ENCODE results near the gene ODAM. TPM values are rescaled to one million over a fixed set of nuclear protein-coding genes. Genes with fewer than 3 reads are reported as not detected.

Gene ODAM
- total RNA-seq, 4 donors from 2014 or later = not detected

DNA sequence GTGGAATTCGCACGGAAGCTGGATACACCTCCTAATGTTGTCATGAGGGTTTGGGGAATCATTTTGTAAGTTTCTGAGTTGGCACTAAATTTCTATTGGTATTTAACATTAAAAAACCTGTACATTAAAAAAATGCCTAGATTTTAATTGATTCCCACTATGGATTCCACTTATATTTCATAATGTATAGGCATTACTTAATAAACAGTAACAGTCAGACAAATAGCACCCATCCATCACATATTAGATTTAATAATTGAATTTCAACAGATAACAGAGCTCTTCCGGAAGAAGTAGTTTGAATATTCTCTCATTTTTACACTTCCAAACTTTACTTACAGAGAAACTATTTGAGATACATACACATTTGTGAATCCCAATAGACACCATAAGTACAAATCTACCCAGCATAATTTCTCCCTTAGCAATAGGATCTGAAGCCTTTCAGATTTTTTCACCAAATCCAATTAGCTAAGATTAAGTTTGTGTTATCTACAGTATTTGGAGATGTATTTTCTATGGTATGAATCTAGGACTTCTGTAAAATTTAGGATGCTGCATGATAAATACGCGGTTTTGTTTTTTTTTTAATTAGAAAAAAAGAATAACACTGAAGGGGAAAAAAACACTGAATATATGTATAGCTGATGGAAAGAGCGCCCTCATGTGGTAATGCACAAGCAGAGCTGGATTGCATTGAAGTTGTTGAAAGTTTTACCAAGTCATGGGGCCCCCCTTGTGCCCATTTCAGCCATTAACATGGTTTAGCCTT lies 12.2 kb upstream of the ODAM start:
- DNase-seq = no peak
- Histone ChIP-seq H3K27me3 (peaks cover 0 to 21% (median 0%) of the 10 kb centered on the region in 4 donors), H3K27ac (no peak overlapping the region), H3K4me1 (no peaks in the 10 kb centered on the region), H3K9me3 (no peaks in the 10 kb centered on the region), H3K4me3 (no peak overlapping the region), H3K36me3 (no peaks in the 10 kb centered on the region)
- 41 to 42% methylated on average over 6 of the region's 6 CpGs for WGBS, 2 donors
- intact Hi-C loops (cut with DNase I) = no loop called here
- TF ChIP-seq, protein P1, sequence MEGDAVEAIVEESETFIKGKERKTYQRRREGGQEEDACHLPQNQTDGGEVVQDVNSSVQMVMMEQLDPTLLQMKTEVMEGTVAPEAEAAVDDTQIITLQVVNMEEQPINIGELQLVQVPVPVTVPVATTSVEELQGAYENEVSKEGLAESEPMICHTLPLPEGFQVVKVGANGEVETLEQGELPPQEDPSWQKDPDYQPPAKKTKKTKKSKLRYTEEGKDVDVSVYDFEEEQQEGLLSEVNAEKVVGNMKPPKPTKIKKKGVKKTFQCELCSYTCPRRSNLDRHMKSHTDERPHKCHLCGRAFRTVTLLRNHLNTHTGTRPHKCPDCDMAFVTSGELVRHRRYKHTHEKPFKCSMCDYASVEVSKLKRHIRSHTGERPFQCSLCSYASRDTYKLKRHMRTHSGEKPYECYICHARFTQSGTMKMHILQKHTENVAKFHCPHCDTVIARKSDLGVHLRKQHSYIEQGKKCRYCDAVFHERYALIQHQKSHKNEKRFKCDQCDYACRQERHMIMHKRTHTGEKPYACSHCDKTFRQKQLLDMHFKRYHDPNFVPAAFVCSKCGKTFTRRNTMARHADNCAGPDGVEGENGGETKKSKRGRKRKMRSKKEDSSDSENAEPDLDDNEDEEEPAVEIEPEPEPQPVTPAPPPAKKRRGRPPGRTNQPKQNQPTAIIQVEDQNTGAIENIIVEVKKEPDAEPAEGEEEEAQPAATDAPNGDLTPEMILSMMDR (IDR thresholded peaks at IDR 0.05) = peak in 3 of 6 experiments; percentile 41 to 61 (median 46)
- TF ChIP-seq POLR2A (IDR thresholded peaks at IDR 0.05) = no peak

GRCh38 chr4:70183940-70184246 lies 11.6 kb upstream of the ODAM start:
- Histone ChIP-seq H3K27ac (no peak overlapping the region), H3K36me3 (no peaks in the 10 kb centered on the region), H3K27me3 (peaks cover 0 to 21% (median 0%) of the 10 kb centered on the region in 4 donors), H3K9me3 (no peaks in the 10 kb centered on the region), H3K4me1 (no peaks in the 10 kb centered on the region), H3K4me3 (no peak overlapping the region)
- no peak for DNase-seq
- no peak for TF ChIP-seq POLR2A (IDR thresholded peaks at IDR 0.05)
- TF ChIP-seq, protein P1 (IDR thresholded peaks at IDR 0.05) = no peak
- 81 to 92% methylated on average over 1 of the region's 1 CpG for WGBS, 2 donors
- intact Hi-C loops (cut with DNase I) = no loop called here

DNA sequence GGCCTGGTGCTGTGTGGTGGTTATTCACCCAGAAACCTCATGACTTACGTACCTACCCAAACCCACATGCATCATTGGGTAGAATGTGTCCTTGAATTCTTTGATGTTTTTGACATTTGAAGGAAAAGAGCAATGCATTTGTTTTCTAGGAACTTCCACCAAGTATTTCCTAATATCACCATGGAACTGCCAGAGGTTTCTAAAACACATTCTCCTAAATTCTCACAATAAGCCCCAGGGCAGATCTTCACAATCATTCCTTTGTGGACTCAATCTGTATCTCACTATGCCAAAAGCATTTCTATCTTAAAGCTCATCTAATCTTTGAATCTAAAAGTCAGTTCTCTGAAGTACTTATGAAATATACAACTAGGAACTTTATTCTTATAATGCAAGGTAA lies 8.3 kb upstream of the ODAM start:
- TF ChIP-seq, protein P1 (IDR thresholded peaks at IDR 0.05) = no peak
- TF ChIP-seq POLR2A (IDR thresholded peaks at IDR 0.05) = no peak
- Histone ChIP-seq H3K4me1 (no peaks in the 10 kb centered on the region), H3K27me3 (peaks cover 0 to 21% (median 0%) of the 10 kb centered on the region in 4 donors), H3K27ac (no peak overlapping the region), H3K4me3 (no peak overlapping the region), H3K36me3 (no peaks in the 10 kb centered on the region), H3K9me3 (no peaks in the 10 kb centered on the region)
- intact Hi-C loops (cut with DNase I) = no loop called here
- 87 to 88% methylated on average over 1 of the region's 1 CpG for WGBS, 2 donors
- no peak for DNase-seq

- Histone ChIP-seq H3K27me3 (peaks cover 0 to 19% (median 0%) of the 10 kb centered on the region in 4 donors), H3K9me3 (no peaks in the 10 kb centered on the region), H3K4me1 (no peaks in the 10 kb centered on the region), H3K27ac (no peak overlapping the region), H3K36me3 (no peaks in the 10 kb centered on the region), H3K4me3 (no peak overlapping the region)
- 90 to 94% methylated on average over 1 of the region's 1 CpG for WGBS, 2 donors
- DNase-seq = no peak
- TF ChIP-seq, protein P1 (IDR thresholded peaks at IDR 0.05) = no peak
- TF ChIP-seq POLR2A (IDR thresholded peaks at IDR 0.05) = no peak
- intact Hi-C loops (cut with DNase I) = no loop called here
Observed at GRCh38 chr4:70190579-70190978, 4.9 kb upstream of the ODAM start.

GRCh38 chr4:70191647-70192046 lies 3.9 kb upstream of the ODAM start:
- no peak for DNase-seq
- 25 to 32% methylated on average over 1 of the region's 1 CpG for WGBS, 2 donors
- H3K27ac ChIP-seq = no peak overlapping the region
- no peaks in the 10 kb centered on the region for H3K4me1 ChIP-seq
- H3K9me3 ChIP-seq = no peaks in the 10 kb centered on the region
- no peak for TF ChIP-seq POLR2A (IDR thresholded peaks at IDR 0.05)
- TF ChIP-seq, protein P1 (IDR thresholded peaks at IDR 0.05) = no peak
- H3K27me3 ChIP-seq = peaks cover 0 to 9% (median 0%) of the 10 kb centered on the region in 4 donors
- intact Hi-C loops (cut with DNase I) = no loop called here
- H3K4me3 ChIP-seq = no peak overlapping the region
- no peaks in the 10 kb centered on the region for H3K36me3 ChIP-seq

Measured in esophagus squamous epithelium (tissue), 5 donors.